ENCODE measurements around the gene GRID2. TPM values are rescaled to one million over a fixed set of nuclear protein-coding genes. Genes with fewer than 3 reads are reported as not detected.

Gene GRID2
- total RNA-seq, 1 donor from 2014 or later: not detected

DNA sequence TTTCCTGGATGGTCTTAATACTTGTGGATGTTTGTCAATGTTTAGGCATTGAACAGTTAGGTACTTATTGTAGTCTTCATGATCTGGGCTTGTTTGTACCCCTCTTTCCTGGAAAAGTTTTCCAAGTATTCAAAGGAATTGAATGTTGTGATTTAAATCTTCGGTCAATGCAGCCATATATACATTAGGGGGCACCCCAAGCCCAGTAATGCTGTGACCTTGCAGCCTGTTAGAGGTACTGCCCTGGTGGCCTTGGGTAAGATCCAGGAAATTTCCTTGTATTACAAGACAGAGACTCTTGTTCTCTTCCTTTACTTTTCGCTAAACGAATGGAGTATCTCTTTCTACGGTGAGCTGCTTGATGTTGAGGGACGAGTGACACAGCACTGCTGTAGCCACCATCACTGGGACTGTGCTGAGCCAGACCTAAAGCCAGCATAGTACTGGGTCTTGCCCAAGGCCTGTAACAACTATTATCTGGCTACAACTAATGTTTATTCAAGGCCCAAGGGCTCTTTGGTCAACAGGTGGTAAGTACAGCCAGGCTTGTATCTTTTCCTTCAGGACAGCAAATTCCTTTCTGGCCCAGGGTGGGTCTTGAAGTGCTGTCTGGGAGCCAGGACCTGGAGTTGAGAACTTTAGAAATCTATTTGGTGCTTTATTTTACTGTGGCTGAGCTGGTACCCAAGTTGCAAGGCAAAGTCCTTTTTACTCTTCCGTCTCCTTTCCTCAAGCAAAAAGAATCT lies 1406.5 kb downstream of the GRID2 start:
- peak; percentile 38 for ATAC-seq

- no peak for ATAC-seq
Measured at GRCh38 chr4:93710847-93711430, 1407.2 kb downstream of the GRID2 start.

- ATAC-seq: no peak
Measured at GRCh38 chr4:93718233-93718632, 1414.5 kb downstream of the GRID2 start.

GRCh38 chr4:93719552-93719951 lies 1415.8 kb downstream of the GRID2 start:
- no peak for ATAC-seq

DNA sequence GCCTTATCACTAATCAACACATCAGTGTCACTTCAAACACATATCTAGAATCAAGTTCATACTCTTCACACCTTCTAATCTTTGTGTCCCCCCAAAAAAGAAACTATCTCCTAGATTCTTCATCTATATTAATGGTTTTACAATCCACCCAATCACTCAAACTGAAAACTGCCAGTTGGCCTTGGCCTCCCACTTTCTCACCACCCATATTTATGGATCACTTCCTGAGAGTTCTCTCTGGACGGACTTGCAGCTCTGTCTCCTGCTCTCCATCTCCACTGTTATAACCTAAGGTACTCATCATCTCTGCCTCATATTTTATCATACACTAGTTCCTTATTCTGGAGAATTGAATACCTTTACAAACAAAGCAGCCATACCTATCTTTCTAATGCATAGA lies 1418.7 kb downstream of the GRID2 start:
- no peak for ATAC-seq

- no peak for ATAC-seq
Measured at GRCh38 chr4:93730251-93730650, 1426.5 kb downstream of the GRID2 start.

- no peak for ATAC-seq
Measured at GRCh38 chr4:93730760-93731159, 1427.0 kb downstream of the GRID2 start.

DNA sequence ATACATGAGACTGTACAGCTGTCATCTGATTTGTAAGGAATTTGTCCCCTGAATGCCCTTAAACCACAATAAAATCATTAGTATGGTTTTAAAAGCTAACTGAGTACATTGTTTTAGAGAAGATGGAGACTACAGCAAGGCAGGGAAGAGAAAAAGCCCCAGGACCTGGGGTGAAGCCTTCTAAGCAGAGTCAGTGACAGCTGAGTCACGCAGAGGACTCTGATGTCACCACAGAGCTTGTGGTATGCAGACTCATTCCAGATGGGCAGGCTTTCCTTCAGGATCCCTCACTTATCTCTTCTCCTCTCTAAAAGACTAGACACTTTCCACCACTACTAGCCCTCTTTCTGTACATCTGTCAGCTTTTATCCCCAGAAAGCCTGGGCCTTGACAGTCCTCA lies 1427.7 kb downstream of the GRID2 start:
- ATAC-seq: no peak

DNA sequence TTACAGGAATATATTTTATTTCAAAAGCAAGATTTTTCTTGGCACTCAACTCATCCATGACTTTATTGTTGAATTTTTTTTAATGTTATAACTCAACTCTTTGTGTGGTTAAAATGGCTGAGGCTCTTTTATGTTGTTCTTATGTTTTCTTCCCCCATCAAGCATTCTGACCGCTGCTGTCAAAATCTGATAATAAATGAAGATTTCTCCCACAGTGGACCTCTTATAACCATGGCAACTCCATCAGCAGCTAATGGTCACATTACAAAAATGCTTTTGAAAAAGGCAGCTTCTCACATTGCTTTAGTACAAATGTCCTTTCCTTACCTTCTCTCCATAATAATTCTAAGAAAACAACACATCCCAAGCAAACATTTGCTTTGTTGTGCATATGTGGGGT lies 1428.7 kb downstream of the GRID2 start:
- ATAC-seq: no peak

DNA sequence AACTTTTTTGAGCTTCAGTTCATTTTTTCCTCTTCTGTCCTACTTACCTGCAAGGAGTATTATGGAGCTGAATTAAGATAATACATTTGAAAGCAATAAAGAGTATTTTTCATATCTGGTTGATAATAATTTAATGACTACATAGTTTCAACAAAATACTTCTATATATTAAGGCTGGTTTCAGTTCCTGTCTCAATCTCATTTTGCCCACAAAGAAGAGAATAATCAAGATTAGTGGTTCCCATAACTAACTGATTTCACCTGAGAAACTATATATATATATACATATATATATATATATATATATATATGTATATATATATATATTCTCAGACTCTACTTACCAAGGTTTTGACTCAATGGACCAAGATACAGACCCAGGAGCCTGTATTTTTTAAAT lies 1437.1 kb downstream of the GRID2 start:
- no peak for ATAC-seq

DNA sequence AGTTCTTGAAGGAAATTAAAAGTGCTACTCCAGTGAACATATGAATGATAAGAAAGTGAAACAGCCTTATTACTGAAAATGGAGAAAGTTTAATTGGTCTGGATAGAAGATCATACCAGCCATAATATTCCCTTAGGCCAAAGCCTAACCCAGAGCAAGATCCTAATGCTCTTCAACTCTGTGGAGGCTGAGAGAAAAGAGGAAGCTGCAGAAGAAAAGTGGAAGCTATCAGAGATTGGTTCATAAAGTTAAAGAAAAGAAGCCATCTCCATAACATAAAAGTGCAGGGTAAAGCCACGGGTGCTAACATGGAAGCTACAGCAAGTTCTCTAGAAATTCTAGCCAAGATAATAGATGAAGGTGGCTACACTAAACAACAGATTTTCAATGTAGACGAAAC lies 1439.3 kb downstream of the GRID2 start:
- no peak for ATAC-seq

GRCh38 chr4:93743635-93744034 lies 1439.9 kb downstream of the GRID2 start:
- no peak for ATAC-seq

DNA sequence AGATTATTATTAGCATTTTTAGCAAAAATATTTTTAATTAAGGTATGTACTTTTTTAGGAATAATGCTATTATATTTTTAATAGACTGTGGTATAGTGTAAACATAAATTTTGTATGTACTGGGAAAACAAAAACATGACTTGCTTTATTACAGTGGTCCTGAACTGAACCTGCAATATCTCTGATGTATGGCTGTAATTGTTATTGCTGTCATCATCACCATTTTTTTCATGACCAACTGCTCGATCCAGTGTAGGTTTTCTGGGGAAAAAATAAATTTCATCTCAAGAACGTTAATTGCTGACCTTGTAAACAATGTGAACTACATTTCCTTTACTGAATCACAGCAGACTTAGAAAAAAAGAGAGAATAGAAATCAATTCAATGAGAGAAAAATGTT lies 1441.2 kb downstream of the GRID2 start:
- ATAC-seq: no peak

DNA sequence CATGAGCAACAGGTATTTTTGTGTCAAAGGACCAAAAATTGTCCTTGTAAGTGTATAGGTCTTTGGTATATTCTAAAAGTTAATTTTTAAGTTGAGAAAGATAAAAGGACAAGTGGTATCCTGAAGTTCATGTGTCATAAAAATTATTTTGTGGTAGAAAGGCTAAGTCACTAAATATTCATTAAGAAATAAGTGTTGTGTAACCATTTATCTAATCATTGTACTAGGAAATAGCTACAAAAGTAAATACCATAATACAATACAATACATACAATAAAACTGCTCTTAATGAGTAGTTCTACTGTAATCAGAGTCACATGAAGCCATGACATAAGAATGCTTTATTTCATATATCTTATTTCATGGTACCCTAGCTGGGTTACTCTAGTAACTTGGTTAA lies 1442.3 kb downstream of the GRID2 start:
- no peak for ATAC-seq

GRCh38 chr4:93747220-93747619 lies 1443.5 kb downstream of the GRID2 start:
- no peak for ATAC-seq

- no peak for ATAC-seq
Measured at GRCh38 chr4:93748373-93749291, 1444.9 kb downstream of the GRID2 start.

DNA sequence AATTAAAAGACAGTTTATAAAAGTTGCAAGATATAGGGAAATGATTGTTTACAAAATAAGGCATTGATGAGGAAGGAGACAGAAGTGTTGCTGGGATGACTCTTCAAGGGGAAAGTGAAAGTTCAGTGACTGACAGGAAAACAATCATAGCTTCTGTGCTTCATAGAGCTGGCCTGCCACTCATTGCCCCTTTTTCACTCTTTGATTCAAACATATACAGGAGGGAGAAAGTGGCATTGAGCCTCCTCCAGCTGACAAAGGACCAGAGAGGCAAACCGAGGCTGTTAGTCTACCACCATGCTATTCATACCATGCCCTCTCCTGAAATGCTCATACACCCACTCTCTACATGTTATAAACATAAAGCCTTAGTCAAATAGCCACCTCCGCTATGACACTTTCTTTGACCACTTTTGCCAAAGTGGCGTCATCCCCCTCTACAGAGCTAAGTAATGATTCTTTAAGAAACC lies 1445.6 kb downstream of the GRID2 start:
- no peak for ATAC-seq

DNA sequence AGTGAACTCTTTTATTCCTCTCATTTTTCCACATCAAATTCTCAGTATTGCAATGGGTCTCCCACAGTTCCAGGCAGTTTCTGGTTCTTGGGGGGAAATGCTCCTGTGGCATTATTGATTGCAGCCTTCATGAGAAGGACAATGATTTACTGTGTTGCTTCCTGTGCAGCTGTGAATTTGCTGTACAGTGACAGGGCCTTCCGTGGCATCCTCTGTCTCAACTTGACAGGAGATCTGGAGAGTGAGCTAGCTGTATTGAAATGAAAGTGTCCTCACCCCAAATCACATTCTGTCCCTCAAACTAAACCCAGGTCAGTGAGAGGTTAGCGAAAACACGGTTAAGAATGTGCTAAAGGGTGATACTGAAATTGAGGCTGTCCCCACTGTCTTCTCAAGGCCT lies 1447.6 kb downstream of the GRID2 start:
- no peak for ATAC-seq

GRCh38 chr4:93756101-93756500 lies 1452.3 kb downstream of the GRID2 start:
- ATAC-seq: no peak

GRCh38 chr4:93759506-93759905 lies 1455.7 kb downstream of the GRID2 start:
- ATAC-seq: peak; percentile 56

DNA sequence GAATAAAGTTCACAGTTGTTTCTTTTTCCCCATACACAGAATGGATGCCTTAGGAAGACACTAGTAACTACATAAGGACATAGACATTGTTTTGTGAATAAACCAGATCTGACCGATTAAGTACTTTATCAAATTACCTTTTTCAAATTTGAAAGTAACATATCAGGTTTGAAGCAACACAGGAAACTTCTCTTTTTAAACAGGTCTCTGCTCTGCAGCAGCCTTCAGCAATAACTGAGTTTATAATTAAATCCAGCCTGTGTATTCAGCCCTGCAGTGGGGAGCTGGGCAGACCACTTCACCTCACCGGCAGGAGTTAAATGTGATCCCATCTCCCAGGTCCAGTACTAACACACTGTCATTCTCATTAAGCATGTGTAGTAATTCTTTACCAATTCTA lies 1456.5 kb downstream of the GRID2 start:
- no peak for ATAC-seq

- ATAC-seq: no peak
Measured at GRCh38 chr4:93761286-93761685, 1457.5 kb downstream of the GRID2 start.

DNA sequence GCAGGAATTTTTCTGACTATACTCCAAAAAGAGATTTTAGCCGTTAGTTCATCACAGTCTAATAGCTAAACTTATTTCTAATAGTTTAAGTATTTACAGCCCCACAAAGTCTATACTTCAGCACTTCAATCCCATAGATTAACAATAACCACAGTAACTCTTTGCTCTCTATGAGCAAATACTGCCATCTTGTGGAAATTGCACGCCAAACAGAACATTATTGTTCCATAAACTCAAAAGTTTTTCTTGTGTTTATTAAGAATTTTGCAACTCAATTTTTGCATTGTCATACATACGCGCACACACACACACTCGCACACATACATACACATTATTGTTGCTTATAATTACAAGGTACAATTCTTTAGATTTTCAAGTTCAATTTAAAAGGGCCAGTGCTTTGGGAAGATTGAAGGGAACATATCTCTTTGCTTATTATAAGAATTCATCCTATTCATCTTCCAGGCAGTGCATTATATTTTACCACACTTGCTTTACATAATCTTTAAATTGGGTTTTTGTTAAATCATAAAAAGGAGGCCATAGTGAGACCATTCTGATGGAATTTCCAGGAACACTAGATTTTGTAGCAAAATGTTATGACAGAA lies 1461.0 kb downstream of the GRID2 start:
- ATAC-seq: no peak

Measured in esophagus mucosa (tissue), 1 donor.